ENCODE data around the gene SLC30A3.

DNA sequence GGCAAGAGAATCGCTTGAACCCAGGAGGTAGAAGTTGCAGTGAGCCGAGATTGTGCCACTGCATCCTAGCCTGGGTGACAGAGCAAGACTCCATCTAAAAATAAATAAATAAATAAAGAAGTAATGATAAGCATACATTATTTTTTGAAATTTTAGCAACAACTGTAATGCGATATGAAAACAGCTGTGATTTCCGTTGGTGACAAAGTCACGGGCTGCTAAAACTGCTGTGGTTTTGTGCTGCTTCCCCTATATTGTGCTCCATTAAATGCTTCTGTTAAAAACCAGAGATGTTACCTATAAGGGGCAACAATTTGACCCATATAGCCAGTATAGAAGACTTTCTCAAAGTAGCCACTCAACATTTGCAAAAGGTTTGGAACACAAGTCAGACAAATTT is 27.7 kb upstream of the SLC30A3 start:
- TF ChIP-seq, protein P1, sequence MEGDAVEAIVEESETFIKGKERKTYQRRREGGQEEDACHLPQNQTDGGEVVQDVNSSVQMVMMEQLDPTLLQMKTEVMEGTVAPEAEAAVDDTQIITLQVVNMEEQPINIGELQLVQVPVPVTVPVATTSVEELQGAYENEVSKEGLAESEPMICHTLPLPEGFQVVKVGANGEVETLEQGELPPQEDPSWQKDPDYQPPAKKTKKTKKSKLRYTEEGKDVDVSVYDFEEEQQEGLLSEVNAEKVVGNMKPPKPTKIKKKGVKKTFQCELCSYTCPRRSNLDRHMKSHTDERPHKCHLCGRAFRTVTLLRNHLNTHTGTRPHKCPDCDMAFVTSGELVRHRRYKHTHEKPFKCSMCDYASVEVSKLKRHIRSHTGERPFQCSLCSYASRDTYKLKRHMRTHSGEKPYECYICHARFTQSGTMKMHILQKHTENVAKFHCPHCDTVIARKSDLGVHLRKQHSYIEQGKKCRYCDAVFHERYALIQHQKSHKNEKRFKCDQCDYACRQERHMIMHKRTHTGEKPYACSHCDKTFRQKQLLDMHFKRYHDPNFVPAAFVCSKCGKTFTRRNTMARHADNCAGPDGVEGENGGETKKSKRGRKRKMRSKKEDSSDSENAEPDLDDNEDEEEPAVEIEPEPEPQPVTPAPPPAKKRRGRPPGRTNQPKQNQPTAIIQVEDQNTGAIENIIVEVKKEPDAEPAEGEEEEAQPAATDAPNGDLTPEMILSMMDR (IDR thresholded peaks at IDR 0.05; ENCODE audit: insufficient read depth, low read depth, low read length), result no peak
- no peak for TF ChIP-seq EZH2 (IDR thresholded peaks at IDR 0.05; ENCODE audit: insufficient read depth, low read length)
